SK-N-MC (cell line): ENCODE measurements around the gene TMEM238L.

Source experiments
- EZH2 ChIP-seq: fragments of 200-600 bp; sonication (generic); IDR thresholded peaks from one replicate; pipeline ENCODE4 v1.6.1; 2017; ENCODE audit warnings: antibody characterized with exemption
- POLR2AphosphoS5 ChIP-seq: IDR thresholded peaks from 2 replicates; pipeline ENCODE4 v1.6.1; 2012; ENCODE audit warnings: mild to moderate bottlenecking, low read depth, low read length, borderline replicate concordance

DNA sequence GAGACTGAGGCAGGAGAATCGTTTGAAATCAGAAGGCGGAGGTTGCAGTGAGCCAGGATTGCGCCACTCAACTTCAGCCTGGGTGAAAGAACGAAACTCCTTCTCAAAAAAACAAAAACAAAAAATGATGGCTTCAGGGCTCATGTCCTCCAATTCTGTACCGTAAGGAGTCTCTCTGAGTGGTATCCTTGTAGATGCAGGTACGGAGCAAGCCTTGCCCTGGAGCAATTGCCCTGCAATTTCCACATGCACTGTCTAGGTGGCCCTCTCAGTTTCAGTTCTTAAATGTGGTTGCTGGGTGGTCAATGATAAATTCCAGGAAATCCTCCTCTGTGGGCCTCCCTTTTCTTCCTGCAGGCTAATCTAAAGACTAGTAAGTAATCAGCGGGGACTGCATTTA lies 10.6 kb downstream of the TMEM238L start:
- TF ChIP-seq POLR2AphosphoS5 (no peak), EZH2 (no peak)
